Right lobe of liver (tissue), 4 donors: ENCODE results near the gene NTN5.

ENCODE experiments used
- POLR2A ChIP-seq: fragments of 450-650 bp; IDR thresholded peaks from one replicate; pipeline ENCODE4 v1.6.1; 2017; ENCODE audit warnings: antibody characterized with exemption, mild to moderate bottlenecking
- TF ChIP-seq, protein P1 (sequence below), 4 donors: fragments of 200-600 bp in 3 of 4; fragments of 450-650 bp in 1 of 4; IDR thresholded peaks; one replicate each; pipeline versions ENCODE4 v1.5.1 to v1.8.0; 2016 to 2022; ENCODE audit warnings: antibody characterized with exemption in 4 of 4, mild to moderate bottlenecking in 2 of 4
- donor health status: DM: no; HTN: no; CAD: no.
- donor health status: DM: no; HTN: no; CAD: no.
- donor health status: DM: no; HTN: yes; CAD: no.

DNA sequence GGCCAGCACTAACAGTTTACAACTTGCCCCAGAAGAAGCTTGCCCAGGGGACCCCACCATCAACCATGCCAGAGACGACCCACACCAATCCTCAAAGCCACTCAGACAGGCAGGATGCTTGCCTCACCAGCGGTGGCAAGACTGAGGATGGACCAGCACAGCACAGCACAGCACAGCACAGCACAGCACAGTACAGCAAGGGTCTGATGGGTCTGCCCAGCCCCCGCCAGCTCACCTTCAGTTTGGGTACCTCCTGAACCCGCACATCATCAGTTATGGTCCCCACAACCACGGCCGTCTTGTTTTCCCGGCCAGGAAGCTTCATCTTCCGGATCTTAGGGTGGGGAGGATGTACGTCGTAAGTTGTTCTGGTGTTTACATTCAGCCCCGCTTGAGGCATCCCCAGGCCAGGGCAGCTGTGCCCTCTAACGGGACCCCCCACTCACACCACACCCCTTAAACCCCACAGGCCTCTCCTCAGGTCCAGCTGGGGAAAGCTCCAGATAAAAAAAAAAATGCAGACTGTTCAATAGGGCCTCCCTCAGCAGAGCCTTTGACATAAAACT lies 56.2 kb downstream of the NTN5 start:
- no peak for TF ChIP-seq POLR2A
- TF ChIP-seq, protein P1, sequence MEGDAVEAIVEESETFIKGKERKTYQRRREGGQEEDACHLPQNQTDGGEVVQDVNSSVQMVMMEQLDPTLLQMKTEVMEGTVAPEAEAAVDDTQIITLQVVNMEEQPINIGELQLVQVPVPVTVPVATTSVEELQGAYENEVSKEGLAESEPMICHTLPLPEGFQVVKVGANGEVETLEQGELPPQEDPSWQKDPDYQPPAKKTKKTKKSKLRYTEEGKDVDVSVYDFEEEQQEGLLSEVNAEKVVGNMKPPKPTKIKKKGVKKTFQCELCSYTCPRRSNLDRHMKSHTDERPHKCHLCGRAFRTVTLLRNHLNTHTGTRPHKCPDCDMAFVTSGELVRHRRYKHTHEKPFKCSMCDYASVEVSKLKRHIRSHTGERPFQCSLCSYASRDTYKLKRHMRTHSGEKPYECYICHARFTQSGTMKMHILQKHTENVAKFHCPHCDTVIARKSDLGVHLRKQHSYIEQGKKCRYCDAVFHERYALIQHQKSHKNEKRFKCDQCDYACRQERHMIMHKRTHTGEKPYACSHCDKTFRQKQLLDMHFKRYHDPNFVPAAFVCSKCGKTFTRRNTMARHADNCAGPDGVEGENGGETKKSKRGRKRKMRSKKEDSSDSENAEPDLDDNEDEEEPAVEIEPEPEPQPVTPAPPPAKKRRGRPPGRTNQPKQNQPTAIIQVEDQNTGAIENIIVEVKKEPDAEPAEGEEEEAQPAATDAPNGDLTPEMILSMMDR (IDR thresholded peaks at IDR 0.05) = no peak
